HG02970 (cell line): ENCODE measurements around the gene TSR1.
A peak's percentile ranks its signal among the peaks of the same experiment; 100 is the strongest.
"Not testable (repeated sequence)": the region's sequence is repeated elsewhere in the genome, so short reads cannot be mapped to it uniquely, and the experiment has no call there.

ENCODE experiments used
- ATAC-seq: cut with Tn5 transposase; IDR thresholded peaks from one replicate; pipeline ENCODE4 v1.9.1; 2021; ENCODE audit warnings: mild to moderate bottlenecking, moderate library complexity, moderate number of reproducible peaks; ENCODE audit not compliant: unreplicated experiment, low FRiP score

TSR1 gene

DNA sequence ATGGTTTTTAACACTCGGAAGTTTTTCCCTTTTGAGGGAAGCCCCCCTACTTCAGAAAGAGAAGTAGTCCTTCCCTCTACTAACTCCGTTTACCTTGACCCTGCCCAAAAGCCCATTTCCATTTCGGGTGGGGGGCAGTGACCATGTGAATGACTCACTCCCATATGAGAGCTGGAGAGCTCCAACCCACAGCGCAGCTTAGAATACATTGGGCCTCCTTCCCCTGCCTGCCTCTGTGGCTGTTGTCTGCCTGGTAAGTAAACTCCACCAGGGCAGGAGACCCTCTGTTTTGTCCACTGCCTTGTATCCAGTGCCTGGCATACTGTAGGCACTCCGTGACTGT lies 2.0 kb upstream of the TSR1 start:
- ATAC-seq, result no peak

DNA sequence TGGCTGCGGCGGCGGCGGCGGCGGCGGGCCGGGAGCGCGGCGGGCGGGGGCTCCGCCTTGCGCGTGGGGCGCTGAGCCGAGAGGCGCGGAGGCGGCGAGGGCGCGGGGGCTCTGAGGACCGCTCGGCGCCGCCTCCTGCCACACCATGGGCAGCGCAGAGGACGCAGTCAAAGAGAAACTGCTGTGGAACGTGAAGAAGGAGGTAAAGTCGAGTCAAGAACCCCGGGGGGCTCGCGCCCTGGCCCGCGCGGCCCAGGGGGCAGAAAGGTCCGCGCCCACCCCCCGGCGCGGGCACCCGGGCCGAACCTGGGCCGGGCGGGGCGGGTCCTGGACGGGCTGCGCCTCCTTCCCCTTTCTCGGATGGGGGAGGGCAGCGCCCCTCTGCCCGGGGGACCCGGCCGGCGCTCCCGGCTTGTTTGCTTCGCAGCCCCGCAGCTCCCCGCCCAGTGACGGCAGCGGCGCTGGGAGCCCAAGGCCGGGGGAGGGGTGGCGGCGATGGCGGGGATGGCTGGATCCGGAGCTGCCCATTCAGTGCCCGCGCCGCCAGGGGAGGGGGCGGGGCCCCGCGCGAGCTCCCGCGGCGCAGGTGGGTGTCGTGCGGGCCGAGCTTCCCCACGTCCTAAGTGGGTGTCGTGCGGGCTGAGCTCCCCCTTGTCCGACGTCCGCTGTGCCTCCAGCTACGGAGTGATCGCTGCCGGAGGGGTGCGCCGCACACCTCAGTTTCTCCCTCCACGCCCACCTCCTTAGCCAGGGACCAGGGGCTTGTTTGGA lies 1.5 kb upstream of the TSR1 start:
- ATAC-seq, result no peak

DNA sequence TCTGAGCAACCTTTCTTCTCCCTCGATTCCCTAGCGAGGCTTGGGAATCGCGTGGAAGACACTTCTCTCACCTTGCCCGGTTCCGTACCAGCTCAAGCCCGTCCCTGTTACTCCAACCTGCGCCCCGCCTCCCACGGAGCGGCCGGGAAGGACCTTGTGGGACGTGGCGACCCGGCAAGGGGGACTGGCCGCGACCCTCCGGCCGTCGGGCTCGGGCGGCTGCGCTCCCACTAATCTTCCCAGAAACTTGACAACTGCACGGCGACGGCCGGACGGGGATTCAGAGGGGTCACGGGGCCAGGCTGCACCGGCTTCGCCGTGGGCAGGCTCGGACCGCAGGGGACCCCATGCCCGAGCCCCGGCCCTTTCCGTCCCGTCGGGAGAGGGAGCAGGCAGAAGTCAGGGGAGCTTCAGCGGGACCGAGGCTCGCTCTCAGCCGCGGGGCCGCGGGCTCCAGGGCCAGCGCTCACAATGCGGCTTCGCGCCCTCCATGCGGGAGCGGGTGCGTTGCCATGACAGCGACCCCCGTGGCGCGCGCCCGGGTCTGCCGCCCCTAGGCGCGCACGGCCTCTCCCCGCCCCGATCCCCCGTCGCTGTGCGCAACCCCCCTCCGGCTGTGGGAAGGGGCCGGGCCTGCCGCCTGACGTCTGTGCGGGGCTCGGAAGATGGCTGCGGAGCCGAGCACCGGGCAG lies 741 bp upstream of the TSR1 start, which contains the start of gene SGSM2:
Gene SGSM2, plus strand, starts transcription at position 650 of the 692 bp plus-strand sequence. CDS start 188 bp downstream, outside the sequence.
- ATAC-seq, result no peak

DNA sequence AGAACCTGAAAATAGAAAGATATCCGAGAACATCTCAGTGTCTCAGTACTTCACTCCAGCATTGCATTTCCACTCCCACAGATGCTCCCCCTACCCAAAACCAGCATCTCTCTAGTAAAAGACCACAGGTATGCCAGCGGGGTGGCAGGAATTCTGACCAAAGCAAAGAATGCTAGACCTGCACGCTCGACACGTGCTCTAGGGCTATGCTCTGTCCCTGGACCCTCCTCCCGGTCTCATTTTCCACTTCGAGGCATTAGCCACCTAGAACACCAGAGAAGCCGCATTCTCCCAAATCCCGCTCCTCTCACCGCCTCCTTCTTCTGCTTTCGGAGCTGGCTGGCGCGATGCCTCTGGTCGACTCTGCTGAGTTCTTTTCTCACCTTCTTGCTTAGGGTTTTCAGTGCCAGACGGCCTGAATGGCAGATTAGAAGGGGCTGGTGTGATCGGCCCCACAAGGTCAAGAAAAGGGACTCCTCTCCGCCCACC lies 487 bp downstream of the TSR1 start:
- no peak for ATAC-seq

DNA sequence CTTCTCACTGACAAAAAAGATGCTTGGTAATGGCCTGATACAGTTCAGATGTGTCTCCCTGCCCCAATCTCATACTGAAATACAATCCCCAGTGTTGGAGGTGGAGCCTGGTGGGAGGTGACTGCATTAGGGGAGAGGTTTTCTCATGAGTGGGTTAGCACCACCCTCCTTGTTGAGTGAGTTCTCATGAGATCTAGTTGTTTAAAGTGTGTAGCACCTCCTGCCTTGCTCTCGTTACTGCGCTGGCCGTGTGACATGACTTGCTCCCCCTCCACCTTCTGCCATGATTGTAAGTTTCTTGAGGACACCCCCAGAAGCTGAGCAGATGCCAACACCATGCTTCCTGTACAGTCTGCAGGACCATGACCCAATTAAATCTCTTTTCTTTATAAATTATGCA lies 5.0 kb downstream of the TSR1 start:
- no peak for ATAC-seq

DNA sequence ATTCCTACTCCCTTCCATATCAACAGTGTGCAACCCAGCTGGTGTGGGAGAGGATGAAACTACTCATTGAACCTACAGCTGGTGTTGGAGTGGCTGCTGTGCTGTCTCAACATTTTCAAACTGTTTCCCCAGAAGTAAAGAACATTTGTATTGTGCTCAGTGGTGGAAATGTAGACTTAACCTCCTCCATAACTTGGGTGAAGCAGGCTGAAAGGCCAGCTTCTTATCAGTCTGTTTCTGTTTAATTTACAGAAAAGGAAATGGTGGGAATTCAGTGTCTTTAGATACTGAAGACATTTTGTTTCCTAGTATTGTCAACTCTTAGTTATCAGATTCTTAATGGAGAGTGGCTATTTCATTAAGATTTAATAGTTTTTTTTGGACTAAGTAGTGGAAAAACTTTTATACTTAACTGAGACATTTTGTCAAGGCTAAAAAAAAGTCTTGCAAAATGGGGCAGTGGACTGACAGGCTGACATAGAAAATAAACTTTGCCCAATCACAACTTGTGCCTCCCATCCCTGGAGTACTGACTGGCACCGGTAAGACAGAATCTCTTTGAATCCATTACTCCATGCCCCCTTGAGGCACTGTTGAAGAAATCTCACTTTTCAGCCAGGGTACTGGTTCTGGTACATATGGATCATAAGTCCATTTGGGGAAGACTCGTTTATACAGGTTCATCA lies 12.5 kb downstream of the TSR1 start:
- ATAC-seq, result no peak

DNA sequence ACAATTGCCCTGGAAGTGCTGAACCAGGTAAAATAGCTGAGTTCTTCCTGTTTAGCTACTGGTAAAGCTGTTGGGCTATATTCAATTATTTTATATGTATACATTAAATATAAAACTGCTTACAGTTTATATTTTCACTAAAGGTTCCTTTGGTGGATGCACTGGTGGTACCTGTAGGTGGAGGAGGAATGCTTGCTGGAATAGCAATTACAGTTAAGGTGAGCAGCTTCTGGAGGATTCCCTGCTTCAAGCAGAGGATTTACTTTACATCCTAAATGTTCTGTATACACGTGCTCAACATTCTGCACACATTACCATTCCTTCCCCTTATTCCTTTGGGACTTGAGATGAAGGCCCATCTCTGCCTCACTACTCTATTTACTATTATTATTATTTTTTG lies 14.9 kb downstream of the TSR1 start:
- ATAC-seq, result no peak

DNA sequence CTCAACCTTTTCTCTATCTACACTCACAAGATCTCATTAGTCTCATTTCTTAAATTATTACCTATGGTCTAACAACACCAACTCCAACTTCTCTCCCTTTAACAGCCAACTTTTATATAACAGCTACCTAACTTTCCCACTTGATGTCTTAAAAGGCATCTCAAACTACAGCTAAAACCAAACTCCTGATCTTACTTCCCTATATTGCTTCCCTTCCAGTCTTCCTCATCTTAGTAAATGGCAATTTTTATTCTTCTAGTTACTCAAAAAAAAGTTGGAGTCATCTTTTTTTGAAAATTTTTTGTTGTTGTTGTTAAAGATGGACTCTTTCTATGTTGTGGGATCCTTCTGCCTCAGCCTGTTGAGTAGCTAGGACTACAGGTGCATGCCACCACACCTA lies 17.2 kb downstream of the TSR1 start:
- no peak for ATAC-seq

DNA sequence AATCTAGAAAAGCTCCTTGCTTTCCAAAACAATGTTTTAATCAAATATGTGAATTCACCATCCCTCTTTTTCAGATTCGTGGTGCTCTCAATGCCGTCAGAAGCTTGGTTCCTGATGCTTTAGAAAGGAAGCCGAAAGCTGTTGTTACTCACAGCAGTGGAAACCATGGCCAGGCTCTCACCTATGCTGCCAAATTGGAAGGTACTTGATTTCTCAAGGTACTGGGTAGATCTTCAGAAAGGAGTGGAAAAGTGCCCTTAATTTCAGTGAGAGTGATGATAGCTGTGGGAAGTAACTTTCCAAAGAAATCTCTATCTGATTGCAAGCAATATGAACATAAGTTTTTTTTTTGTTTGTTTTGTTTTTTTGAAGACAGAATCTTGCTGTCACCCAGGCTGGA lies 18.5 kb downstream of the TSR1 start:
- no peak for ATAC-seq

DNA sequence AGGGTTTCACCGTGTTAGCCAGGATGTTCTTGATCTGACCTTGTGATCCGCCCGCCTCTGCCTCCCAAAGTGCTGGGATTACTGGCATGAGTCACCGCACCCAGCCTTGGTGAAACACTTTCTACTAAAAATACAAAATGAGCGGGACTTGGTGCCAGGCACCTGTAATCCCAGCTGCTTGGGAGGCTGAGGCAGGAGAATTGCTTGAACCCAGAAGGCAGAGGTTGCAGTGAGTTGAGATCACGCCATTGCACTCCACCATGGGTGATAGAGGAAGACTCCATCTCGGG lies 19.4 kb downstream of the TSR1 start:
- not testable (repeated sequence) for ATAC-seq

DNA sequence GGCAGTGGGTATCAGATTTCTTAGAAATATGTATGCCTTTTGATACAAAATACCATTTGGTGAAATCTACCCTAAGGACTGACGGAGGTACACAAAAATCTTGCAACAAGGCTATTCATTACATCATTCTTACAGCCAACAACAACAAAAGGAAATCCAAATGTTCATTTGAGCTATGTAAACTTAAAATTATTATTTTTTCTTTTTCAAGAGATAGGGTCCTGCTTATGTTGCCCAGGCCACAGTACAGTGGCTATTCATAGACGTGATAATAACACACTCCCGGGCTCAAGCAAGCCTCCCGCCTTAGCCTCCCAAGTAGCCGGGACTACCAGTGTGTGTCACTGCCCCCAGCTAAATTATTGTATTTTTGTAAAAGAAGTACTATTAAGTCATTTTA lies 23.5 kb downstream of the TSR1 start:
- no peak for ATAC-seq

DNA sequence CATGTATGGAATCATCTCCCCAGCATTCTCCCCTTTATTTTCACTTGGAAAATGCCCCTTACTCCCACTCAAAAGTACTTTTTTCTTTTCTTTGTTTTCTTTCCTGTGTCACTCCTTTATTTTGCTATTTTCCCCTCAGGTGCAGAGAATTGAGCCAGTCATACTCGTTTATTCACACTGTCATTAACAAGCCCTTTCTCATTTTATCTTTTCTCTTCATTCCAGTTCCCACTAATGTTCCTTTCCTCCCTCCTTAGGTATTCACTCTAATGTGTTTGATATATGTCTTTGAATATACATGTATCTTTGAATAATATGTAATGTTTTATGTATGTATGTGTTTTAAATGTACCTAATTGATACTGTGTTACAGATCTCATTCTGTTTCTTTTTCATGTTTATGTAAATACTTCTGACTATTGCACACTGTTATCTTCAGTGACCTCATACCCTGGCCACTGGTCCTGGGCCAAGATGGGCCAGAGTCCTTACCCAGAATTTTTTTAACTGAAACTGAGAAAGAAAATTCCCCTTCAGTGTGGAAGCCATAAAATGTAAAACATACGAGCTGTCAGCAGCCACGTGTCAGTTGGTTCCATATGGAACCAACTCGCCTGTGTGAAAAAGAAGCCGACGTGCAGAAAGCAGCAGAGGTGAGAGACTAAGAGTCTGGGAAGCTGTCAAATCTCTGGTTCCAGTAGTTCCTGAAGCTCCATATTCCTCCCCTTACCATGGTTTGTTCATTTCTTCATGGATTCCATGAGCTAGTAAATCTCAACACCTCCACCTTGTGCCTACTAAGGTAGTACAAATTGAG lies 26.7 kb downstream of the TSR1 start:
- ATAC-seq, result no peak

DNA sequence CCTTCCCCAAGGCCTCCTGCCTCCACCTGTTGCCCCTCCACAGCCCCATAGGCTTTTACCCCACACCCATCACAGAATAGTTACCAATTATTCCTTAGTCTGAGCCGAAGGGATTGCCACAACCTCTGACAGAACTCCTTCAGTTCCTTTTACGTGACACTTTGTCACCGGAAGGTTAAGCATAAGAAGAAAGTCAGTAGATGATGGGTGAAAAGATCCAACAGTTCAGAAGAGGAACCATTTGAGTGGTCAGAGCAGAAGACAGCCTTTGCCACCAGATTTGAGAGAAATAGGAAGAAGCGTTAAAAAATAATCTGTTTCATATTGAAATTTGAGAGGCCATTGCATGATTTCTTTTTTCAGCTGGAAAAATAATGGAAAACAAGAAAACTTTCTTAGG lies 31.3 kb downstream of the TSR1 start:
- ATAC-seq, result no peak

DNA sequence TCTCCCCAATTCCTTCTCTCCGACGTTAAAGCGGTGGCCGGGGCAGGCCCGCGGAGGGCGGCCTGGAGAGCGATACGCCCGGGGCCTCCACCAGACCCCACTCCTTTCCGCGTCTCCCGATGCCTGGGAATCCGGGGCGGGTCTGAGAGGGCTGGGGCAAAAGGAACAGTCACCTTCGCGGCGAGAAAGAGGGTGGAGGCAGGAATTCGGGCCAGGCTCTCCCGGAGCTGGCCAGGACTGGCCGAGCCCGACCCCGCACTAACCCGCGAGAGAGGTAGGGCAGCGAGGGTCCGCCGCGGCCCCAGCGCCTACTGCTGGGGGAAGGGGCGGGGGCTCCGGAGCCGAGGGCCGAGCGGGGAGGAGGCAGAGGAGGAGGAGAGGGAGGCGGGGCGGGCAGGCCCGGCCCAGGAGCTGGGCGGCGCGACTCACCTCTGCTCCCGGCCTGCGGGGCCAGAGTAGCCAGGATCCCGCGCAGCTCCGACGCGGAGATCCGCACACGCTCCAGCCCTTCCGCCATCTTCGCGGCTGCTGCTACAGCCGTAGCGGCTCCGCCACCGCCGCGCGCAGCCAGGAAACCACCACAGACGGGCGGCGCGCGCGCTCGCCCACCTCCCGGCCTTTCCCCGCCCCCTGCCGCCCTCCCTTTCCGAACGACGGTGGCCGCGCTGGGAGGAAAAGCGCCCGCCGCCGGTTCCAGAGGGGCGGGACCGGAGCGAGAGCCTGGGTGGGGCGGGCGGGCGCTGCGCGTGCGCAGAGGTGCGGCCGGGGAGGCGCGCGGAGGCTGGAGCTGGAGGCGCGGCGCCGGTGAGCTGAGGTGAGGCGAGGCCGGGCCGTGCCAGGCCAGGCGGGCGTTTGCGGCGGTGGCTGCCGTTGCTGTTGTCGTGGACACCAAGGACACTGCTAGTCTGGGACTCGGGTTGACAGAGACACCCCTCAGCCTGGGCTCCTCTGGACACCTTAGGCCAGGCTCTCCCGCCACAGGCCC lies 32.8 kb downstream of the TSR1 start, which contains the start of the genes SMG6 and SRR:
Gene SMG6, minus strand, starts transcription at position 582 of the 985 bp plus-strand sequence. Its CDS starts 65 bp downstream, at position 517.
Gene SRR, plus strand, starts transcription at position 747 of the 985 bp plus-strand sequence. CDS start 11,611 bp downstream, outside the sequence.
- peak; percentile 76 for ATAC-seq

DNA sequence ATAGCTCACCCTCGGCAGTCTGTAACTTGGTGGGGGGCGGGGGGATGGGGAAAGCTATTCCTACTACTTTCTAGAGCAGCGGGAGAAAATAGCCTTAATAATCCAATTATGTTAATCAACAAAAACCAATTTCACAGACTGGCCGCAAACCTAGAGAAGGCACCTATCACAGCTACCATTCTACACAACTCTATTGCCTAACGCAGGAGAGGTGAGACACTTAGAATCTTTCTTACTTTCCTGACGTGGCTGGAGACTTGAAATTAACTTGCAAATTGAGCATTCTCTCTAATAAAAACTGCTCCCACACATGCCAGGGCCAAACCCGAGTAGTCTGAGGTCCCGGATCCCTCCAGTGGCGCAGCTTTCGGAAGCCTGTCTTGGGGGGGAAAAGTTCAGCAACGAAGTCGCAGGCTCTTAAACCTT lies 33.5 kb downstream of the TSR1 start:
- ATAC-seq, result peak; percentile 6

DNA sequence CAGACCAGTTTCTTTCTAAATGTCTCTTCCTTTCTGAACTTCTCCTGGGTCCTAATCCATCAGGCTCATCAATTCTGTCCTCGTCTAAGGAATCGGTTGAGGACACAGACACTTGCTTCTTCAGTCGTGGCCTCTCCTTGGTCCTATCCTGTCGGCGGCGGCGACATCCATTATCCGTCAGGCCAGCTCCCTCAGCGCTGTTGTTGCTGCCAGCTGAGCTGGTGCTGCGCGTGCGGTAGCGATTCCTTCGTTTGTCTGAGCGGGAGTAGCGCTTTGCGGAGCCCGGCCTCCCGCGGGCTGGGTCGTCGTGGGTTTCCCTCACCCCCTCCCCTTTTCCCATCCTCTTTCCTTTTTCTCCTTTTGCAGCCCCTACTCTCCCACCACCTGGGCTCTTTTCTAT lies 36.5 kb downstream of the TSR1 start:
- ATAC-seq, result no peak

DNA sequence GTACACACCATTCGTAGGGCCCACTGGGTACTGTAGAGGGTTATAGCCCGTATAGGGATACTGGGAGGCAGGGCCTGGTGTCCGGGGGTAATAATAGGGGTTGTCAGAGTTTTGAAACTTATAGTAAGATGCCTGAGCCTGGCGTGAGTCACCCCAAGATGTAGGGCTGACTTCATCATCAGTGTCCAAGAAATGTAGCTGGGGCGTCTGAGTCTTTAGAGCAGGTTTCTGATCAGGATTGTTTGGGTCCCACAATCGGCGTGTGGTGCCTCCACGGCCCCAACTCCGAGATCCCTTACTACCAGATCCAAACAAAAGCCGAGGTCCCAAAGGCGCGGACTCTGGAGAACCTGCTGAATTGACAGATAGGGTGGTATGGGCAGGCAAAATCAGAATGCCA lies 37.1 kb downstream of the TSR1 start:
- no peak for ATAC-seq

DNA sequence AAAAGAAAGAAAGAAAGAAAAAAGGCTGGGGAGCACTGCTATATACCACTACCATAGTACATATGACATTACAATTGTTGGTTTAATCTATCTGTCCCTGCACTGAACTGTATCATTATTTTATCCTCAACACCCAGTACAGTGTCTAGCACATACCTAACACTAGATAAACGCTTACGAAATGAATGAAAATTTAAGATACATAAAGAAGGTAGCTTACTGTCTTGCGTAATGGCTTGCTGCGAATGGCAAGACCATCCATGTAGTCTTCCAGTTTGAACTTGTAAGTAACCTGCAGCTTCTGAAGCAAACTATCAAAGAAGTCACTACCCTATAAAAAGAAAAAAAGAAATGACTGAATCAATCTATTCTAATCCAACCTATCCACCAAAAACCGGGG lies 39.2 kb downstream of the TSR1 start:
- no peak for ATAC-seq

DNA sequence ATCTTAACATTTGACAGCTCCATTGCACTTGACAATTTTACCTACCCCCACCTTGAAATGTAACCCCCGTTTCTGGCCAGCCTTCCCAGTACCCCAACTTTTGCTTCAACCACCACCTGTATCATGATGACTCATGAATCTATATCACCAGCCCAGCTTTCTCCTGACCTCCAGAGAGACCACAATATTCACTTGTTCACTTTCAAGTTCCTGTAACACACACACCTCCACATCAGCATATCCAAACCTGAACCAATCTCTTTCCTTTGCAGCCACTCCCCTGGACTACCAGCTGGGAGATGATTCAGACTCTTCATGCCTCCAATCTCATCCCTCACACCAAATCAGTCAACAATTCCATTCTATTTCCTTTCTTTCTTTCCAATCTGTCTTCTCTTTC lies 40.7 kb downstream of the TSR1 start:
- ATAC-seq, result no peak
